ENCODE data around the gene GARS1.

- TF ChIP-seq CTCF (IDR thresholded peaks at IDR 0.05 in 8 of 11, conservative IDR thresholded peaks at IDR 0.05 in 3 of 11) (no peak), POLR2AphosphoS5 (IDR thresholded peaks at IDR 0.05) (no peak)
These were observed 55.7 kb downstream of the GARS1 start for GRCh38 chr7:30650421-30650808.
